Measurements from ENCODE around the gene TJP2.

The TJP2 gene

DNA sequence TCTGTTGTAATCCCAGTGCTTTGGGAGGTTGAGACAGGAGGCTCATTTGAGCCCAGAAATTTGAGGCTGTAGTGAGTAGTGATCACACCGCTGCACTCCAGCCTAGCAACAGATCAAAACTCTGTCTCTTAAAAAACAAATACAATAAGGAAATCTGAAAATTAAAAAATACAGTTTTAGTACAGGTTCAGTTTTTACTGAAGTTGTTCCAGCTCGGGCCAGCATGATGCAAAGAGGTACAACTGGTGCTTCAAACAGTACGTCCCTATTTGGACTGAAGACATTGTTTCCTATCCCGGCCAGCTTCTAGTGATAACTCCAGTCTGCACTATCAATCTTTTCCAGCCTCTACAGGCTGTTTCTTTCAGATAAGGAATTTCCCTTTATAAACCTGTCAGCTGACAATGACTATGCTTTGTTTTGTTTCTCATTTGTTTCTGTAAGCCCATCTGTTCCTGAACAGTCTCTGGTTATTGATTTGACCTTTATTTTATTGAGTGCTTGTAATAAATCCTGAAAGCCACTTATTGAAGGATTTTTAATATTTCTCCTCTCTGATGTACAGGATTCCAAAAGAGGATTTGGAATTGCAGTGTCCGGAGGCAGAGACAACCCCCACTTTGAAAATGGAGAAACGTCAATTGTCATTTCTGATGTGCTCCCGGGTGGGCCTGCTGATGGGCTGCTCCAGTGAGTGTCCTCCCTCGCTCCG, 41.9 kb downstream of the TJP2 start:
- no peak overlapping the region for H3K9ac ChIP-seq (ENCODE audit: low read depth in 1 of 2, low read length in 2 of 2)
- H3K27ac ChIP-seq (ENCODE audit: low read depth in 2 of 2, low read length in 2 of 2): no peak overlapping the region

DNA sequence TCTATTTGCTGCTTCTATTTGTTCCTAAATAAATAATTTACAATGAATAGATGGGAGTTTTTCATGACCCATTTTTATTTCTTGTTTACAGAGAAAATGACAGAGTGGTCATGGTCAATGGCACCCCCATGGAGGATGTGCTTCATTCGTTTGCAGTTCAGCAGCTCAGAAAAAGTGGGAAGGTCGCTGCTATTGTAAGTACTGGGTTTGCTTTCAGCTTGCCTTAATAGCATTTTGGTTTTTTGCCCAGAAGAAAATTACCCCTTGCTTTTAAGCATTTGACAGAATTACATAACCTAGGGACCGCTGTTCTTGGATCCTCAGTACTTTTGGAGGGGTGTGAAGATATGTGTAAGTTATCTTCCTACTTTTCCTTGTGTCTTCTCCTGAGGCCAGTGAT, 44.1 kb downstream of the TJP2 start:
- no peaks in the 10 kb centered on the region for H3K4me1 ChIP-seq (ENCODE audit: control insufficient read depth in 2 of 2, insufficient read depth in 2 of 2, low read length in 2 of 2)
- peaks cover 18 to 26% of the 10 kb centered on the region in 2 donors for H3K36me3 ChIP-seq (ENCODE audit: control insufficient read depth in 2 of 2, insufficient read depth in 2 of 2, low read length in 2 of 2)
- H3K4me3 ChIP-seq (ENCODE audit: low read length in 2 of 2): no peak overlapping the region
- H3K9ac ChIP-seq (ENCODE audit: low read depth in 1 of 2, low read length in 2 of 2): no peak overlapping the region
- no peaks in the 10 kb centered on the region for H3K9me3 ChIP-seq (ENCODE audit: control insufficient read depth in 2 of 2, low read length in 2 of 2)
- H3K27ac ChIP-seq (ENCODE audit: low read depth in 2 of 2, low read length in 2 of 2): no peak overlapping the region
- no peaks in the 10 kb centered on the region for H3K27me3 ChIP-seq (ENCODE audit: control insufficient read depth in 2 of 2, insufficient read depth in 2 of 2, low read length in 2 of 2)

More for the DNA sequence above, 41.9 kb downstream of the TJP2 start:
- Histone ChIP-seq H3K27me3 (ENCODE audit: control insufficient read depth in 2 of 2, insufficient read depth in 2 of 2, low read length in 2 of 2) (no peaks in the 10 kb centered on the region), H3K4me1 (ENCODE audit: control insufficient read depth in 2 of 2, insufficient read depth in 2 of 2, low read length in 2 of 2) (no peaks in the 10 kb centered on the region), H3K36me3 (ENCODE audit: control insufficient read depth in 2 of 2, insufficient read depth in 2 of 2, low read length in 2 of 2) (peaks cover 16 to 23% of the 10 kb centered on the region in 2 donors), H3K9me3 (ENCODE audit: control insufficient read depth in 2 of 2, low read length in 2 of 2) (no peaks in the 10 kb centered on the region), H3K4me3 (ENCODE audit: low read length in 2 of 2) (no peak overlapping the region)

DNA sequence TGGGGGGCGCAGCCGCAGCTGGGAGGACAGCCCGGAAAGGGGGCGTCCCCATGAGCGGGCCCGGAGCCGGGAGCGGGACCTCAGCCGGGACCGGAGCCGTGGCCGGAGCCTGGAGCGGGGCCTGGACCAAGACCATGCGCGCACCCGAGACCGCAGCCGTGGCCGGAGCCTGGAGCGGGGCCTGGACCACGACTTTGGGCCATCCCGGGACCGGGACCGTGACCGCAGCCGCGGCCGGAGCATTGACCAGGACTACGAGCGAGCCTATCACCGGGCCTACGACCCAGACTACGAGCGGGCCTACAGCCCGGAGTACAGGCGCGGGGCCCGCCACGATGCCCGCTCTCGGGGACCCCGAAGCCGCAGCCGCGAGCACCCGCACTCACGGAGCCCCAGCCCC, 47.0 kb downstream of the TJP2 start:
- no peak overlapping the region for H3K4me3 ChIP-seq (ENCODE audit: low read length in 2 of 2)
- H3K9me3 ChIP-seq (ENCODE audit: control insufficient read depth in 2 of 2, low read length in 2 of 2): no peaks in the 10 kb centered on the region
- no peak overlapping the region for H3K9ac ChIP-seq (ENCODE audit: low read depth in 1 of 2, low read length in 2 of 2)
- H3K36me3 ChIP-seq (ENCODE audit: control insufficient read depth in 2 of 2, insufficient read depth in 2 of 2, low read length in 2 of 2): peaks cover 24 to 34% of the 10 kb centered on the region in 2 donors
- H3K4me1 ChIP-seq (ENCODE audit: control insufficient read depth in 2 of 2, insufficient read depth in 2 of 2, low read length in 2 of 2): no peaks in the 10 kb centered on the region
- no peaks in the 10 kb centered on the region for H3K27me3 ChIP-seq (ENCODE audit: control insufficient read depth in 2 of 2, insufficient read depth in 2 of 2, low read length in 2 of 2)
- H3K27ac ChIP-seq (ENCODE audit: low read depth in 2 of 2, low read length in 2 of 2): no peak overlapping the region

DNA sequence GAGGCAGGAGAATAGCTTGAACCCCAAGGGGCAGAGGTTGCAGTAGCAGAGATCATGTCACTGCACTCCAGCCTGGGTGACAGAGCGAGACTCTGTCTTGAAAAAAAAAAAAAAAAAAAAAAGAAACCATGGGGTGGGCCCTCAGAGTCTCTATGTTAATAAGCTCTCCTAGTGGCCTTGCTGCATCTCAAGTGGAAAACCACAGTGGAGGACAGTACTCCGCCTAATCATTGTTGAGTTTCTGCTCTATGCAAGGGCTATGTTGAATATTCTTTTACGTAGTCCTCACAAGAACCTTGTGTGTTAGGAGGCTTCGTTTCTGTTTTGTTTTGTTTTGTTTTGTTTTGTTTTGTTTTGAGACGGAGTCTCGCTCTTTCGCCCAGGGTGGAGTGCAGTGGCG, 48.9 kb downstream of the TJP2 start:
- Histone ChIP-seq H3K4me1 (ENCODE audit: control insufficient read depth in 2 of 2, insufficient read depth in 2 of 2, low read length in 2 of 2) (no peaks in the 10 kb centered on the region), H3K27me3 (ENCODE audit: control insufficient read depth in 2 of 2, insufficient read depth in 2 of 2, low read length in 2 of 2) (no peaks in the 10 kb centered on the region), H3K27ac (ENCODE audit: low read depth in 2 of 2, low read length in 2 of 2) (no peak overlapping the region), H3K9ac (ENCODE audit: low read depth in 1 of 2, low read length in 2 of 2) (no peak overlapping the region), H3K4me3 (ENCODE audit: low read length in 2 of 2) (no peak overlapping the region), H3K9me3 (ENCODE audit: control insufficient read depth in 2 of 2, low read length in 2 of 2) (no peaks in the 10 kb centered on the region), H3K36me3 (ENCODE audit: control insufficient read depth in 2 of 2, insufficient read depth in 2 of 2, low read length in 2 of 2) (peaks cover 29 to 36% of the 10 kb centered on the region in 2 donors)

DNA sequence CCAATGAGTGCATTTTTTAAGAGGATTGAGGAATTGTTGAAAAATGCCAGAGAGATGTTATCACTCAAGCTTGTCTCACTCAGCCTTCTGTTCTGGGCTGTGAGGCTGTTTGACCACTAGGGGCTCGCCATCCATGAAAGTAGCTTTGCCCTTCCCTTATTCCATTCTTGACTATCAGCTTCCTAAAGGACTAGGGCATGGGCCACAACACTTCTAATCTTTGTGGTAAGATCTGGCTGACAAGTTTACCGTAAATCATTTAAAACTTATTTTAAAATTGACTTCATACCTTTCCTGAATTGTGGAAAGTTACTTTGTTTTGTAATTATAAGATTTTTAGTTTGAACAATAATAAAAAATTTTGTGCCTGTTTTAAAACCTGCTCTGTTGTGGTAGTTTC, 49.5 kb downstream of the TJP2 start:
- Histone ChIP-seq H3K36me3 (ENCODE audit: control insufficient read depth in 2 of 2, insufficient read depth in 2 of 2, low read length in 2 of 2) (peaks cover 29 to 37% of the 10 kb centered on the region in 2 donors), H3K4me1 (ENCODE audit: control insufficient read depth in 2 of 2, insufficient read depth in 2 of 2, low read length in 2 of 2) (no peaks in the 10 kb centered on the region), H3K9me3 (ENCODE audit: control insufficient read depth in 2 of 2, low read length in 2 of 2) (no peaks in the 10 kb centered on the region), H3K9ac (ENCODE audit: low read depth in 1 of 2, low read length in 2 of 2) (no peak overlapping the region), H3K27ac (ENCODE audit: low read depth in 2 of 2, low read length in 2 of 2) (no peak overlapping the region), H3K4me3 (ENCODE audit: low read length in 2 of 2) (no peak overlapping the region), H3K27me3 (ENCODE audit: control insufficient read depth in 2 of 2, insufficient read depth in 2 of 2, low read length in 2 of 2) (no peaks in the 10 kb centered on the region)

DNA sequence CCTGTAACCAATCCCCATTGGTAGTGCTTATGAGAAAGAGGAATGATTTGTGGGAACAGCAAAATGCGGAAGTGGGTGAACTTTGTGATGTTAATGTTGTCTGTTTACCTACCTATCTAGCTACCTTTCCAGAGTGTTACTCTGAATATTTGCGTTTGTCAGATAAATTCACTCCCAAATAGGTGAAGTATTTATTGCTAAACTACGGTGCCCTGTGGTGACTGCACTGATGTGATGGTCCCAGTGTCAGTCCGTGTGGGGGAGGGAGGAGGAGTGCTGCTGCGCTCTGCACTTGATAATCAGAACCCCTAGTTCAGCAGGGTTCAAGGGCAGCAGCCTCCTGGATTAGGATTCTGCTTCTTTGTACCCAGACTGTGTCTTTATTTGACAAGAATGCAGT, 55.3 kb downstream of the TJP2 start:
- peaks cover 41 to 48% of the 10 kb centered on the region in 2 donors for H3K36me3 ChIP-seq (ENCODE audit: control insufficient read depth in 2 of 2, insufficient read depth in 2 of 2, low read length in 2 of 2)
- no peaks in the 10 kb centered on the region for H3K4me1 ChIP-seq (ENCODE audit: control insufficient read depth in 2 of 2, insufficient read depth in 2 of 2, low read length in 2 of 2)
- no peak overlapping the region for H3K4me3 ChIP-seq (ENCODE audit: low read length in 2 of 2)
- H3K27ac ChIP-seq (ENCODE audit: low read depth in 2 of 2, low read length in 2 of 2): no peak overlapping the region
- H3K27me3 ChIP-seq (ENCODE audit: control insufficient read depth in 2 of 2, insufficient read depth in 2 of 2, low read length in 2 of 2): no peaks in the 10 kb centered on the region
- no peak overlapping the region for H3K9ac ChIP-seq (ENCODE audit: low read depth in 1 of 2, low read length in 2 of 2)
- H3K9me3 ChIP-seq (ENCODE audit: control insufficient read depth in 2 of 2, low read length in 2 of 2): no peaks in the 10 kb centered on the region

DNA sequence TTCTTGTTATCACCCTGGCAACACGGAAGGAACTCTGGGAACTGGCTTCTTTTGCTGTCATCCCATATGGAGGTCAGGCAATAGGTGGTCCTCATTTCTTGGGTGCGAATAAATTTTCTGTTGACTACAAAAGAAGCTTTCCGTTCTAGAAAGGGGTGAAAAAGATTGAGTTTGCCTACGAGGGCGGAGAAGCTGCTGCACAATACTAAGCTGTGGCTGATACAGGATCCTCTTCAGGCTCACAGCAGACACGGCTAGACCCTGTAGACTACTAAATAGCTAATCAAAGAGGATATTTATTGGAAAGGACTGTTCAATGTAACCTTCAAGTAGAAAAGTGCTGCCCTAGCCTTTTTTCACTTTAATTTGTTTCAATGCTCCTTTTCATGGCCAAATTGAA, 58.1 kb downstream of the TJP2 start:
- Histone ChIP-seq H3K9me3 (ENCODE audit: control insufficient read depth in 2 of 2, low read length in 2 of 2) (no peaks in the 10 kb centered on the region), H3K27ac (ENCODE audit: low read depth in 2 of 2, low read length in 2 of 2) (no peak overlapping the region), H3K9ac (ENCODE audit: low read depth in 1 of 2, low read length in 2 of 2) (no peak overlapping the region), H3K4me1 (ENCODE audit: control insufficient read depth in 2 of 2, insufficient read depth in 2 of 2, low read length in 2 of 2) (no peaks in the 10 kb centered on the region), H3K4me3 (ENCODE audit: low read length in 2 of 2) (no peak overlapping the region), H3K27me3 (ENCODE audit: control insufficient read depth in 2 of 2, insufficient read depth in 2 of 2, low read length in 2 of 2) (no peaks in the 10 kb centered on the region), H3K36me3 (ENCODE audit: control insufficient read depth in 2 of 2, insufficient read depth in 2 of 2, low read length in 2 of 2) (peaks cover 51 to 57% of the 10 kb centered on the region in 2 donors)

DNA sequence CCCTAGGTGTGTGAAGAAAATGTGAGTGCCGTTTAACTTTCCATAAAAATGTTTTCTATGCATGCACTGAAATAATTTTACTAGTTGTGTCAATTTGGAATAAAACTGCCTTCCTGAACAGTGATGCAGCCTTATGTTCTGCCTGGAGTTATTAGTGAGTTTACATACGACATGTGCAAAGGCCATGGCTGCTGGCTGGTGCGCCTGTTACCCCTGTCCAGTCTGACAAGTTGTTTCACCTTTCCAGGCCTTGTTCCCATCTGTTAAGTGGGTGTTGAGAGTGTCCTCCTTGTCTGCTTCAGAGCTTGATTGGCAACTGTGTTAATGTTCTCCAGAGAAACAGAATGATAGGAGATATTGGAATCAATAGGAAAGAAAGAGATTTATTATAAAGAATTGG, 60.6 kb downstream of the TJP2 start:
- H3K36me3 ChIP-seq (ENCODE audit: control insufficient read depth in 2 of 2, insufficient read depth in 2 of 2, low read length in 2 of 2): peaks cover 47 to 56% of the 10 kb centered on the region in 2 donors
- H3K4me3 ChIP-seq (ENCODE audit: low read length in 2 of 2): no peak overlapping the region
- H3K4me1 ChIP-seq (ENCODE audit: control insufficient read depth in 2 of 2, insufficient read depth in 2 of 2, low read length in 2 of 2): no peaks in the 10 kb centered on the region
- H3K27ac ChIP-seq (ENCODE audit: low read depth in 2 of 2, low read length in 2 of 2): no peak overlapping the region
- H3K9ac ChIP-seq (ENCODE audit: low read depth in 1 of 2, low read length in 2 of 2): no peak overlapping the region
- no peaks in the 10 kb centered on the region for H3K27me3 ChIP-seq (ENCODE audit: control insufficient read depth in 2 of 2, insufficient read depth in 2 of 2, low read length in 2 of 2)
- no peaks in the 10 kb centered on the region for H3K9me3 ChIP-seq (ENCODE audit: control insufficient read depth in 2 of 2, low read length in 2 of 2)

DNA sequence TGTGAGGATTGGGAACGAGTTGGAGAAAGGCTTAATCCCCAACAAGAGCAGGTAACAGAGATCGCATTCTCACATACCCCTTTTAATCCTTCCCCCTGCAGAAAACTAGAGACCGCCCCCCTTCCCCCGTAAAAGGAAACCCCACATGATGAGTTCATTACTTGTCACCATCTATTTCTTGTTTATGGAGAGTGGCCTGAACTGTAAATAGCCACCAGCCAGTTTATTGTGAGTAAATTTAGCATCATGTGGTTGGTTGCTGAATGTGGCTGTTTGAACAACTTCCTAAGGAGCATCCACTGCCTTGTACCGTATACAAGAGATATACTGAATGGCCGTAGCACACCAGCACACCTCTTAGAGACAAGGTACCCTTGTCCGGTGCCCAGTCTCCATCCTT, 62.1 kb downstream of the TJP2 start:
- Histone ChIP-seq H3K4me1 (ENCODE audit: control insufficient read depth in 2 of 2, insufficient read depth in 2 of 2, low read length in 2 of 2) (no peaks in the 10 kb centered on the region), H3K9ac (ENCODE audit: low read depth in 1 of 2, low read length in 2 of 2) (no peak overlapping the region), H3K27ac (ENCODE audit: low read depth in 2 of 2, low read length in 2 of 2) (no peak overlapping the region), H3K36me3 (ENCODE audit: control insufficient read depth in 2 of 2, insufficient read depth in 2 of 2, low read length in 2 of 2) (peaks cover 54 to 57% of the 10 kb centered on the region in 2 donors), H3K4me3 (ENCODE audit: low read length in 2 of 2) (no peak overlapping the region), H3K27me3 (ENCODE audit: control insufficient read depth in 2 of 2, insufficient read depth in 2 of 2, low read length in 2 of 2) (no peaks in the 10 kb centered on the region), H3K9me3 (ENCODE audit: control insufficient read depth in 2 of 2, low read length in 2 of 2) (no peaks in the 10 kb centered on the region)

DNA sequence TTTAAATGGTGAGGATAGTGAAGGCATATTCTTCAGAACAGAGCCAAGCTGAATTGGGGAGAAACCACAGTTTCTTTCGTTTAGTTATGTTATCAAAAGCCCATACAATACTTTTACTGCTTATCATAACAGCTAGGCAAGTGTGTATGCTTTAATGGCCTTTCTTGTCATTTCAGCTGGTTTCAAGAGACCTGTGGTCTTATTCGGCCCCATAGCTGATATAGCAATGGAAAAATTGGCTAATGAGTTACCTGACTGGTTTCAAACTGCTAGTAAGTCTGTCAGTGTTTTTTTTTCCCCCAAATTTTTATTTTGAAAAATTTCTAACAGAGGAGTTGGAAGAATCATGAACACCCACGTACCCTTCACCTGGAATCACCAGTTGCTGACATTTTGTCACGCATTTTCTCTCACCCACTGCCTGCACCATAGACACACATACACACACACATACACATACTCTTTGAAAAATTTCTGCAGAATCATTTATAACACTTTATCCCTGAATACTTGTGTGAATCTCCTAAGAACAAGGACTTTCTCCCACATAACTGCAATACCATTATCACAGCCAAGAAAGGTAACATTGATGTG, 63.7 kb downstream of the TJP2 start:
- Histone ChIP-seq H3K4me3 (ENCODE audit: low read length in 2 of 2) (no peak overlapping the region), H3K9me3 (ENCODE audit: control insufficient read depth in 2 of 2, low read length in 2 of 2) (no peaks in the 10 kb centered on the region), H3K4me1 (ENCODE audit: control insufficient read depth in 2 of 2, insufficient read depth in 2 of 2, low read length in 2 of 2) (no peaks in the 10 kb centered on the region), H3K27me3 (ENCODE audit: control insufficient read depth in 2 of 2, insufficient read depth in 2 of 2, low read length in 2 of 2) (no peaks in the 10 kb centered on the region), H3K9ac (ENCODE audit: low read depth in 1 of 2, low read length in 2 of 2) (no peak overlapping the region), H3K27ac (ENCODE audit: low read depth in 2 of 2, low read length in 2 of 2) (no peak overlapping the region), H3K36me3 (ENCODE audit: control insufficient read depth in 2 of 2, insufficient read depth in 2 of 2, low read length in 2 of 2) (peaks cover 58 to 61% of the 10 kb centered on the region in 2 donors)

Data from mucosa of rectum (tissue), 2 donors.